Trophoblast cell (in vitro differentiated cells and primary cell): Measurements from ENCODE around the gene DUSP8.

Experiments used
- DNase-seq, 2 donors: peaks; one replicate each; pipeline ENCODE4 v3.0.0-alpha.2; 2016
- H2AFZ ChIP-seq: 2 replicates; pipeline ENCODE4 v1.6.1; 2013; ENCODE audit warnings: low read length, moderate library complexity, mild to moderate bottlenecking; ENCODE audit not compliant: insufficient read depth, poor library complexity
- H2AK5ac ChIP-seq: 2 replicates; pipeline ENCODE4 v1.6.1; 2013; ENCODE audit warnings: mild to moderate bottlenecking, low read length
- H2BK120ac ChIP-seq: 2 replicates; pipeline ENCODE4 v1.6.1; 2013; ENCODE audit warnings: low read length, mild to moderate bottlenecking, moderate library complexity; ENCODE audit not compliant: insufficient read depth, poor library complexity
- H2BK12ac ChIP-seq: 2 replicates; pipeline ENCODE4 v1.6.1; 2013; ENCODE audit warnings: mild to moderate bottlenecking, low read length, moderate library complexity
- H2BK5ac ChIP-seq: 2 replicates; pipeline ENCODE4 v1.6.1; 2013; ENCODE audit warnings: low read length, low read depth, moderate library complexity, mild to moderate bottlenecking; ENCODE audit not compliant: poor library complexity
- H3K14ac ChIP-seq: 2 replicates; pipeline ENCODE4 v1.6.1; 2013; ENCODE audit warnings: mild to moderate bottlenecking, low read length
- H3K18ac ChIP-seq: 2 replicates; pipeline ENCODE4 v1.6.1; 2013; ENCODE audit warnings: mild to moderate bottlenecking, low read length
- H3K23ac ChIP-seq: 2 replicates; pipeline ENCODE4 v1.6.1; 2013; ENCODE audit warnings: low read length
- H3K27ac ChIP-seq: 2 replicates; pipeline ENCODE4 v1.5.1; 2013; ENCODE audit warnings: low read depth, mild to moderate bottlenecking, inconsistent platforms, low read length, moderate library complexity
- H3K27me3 ChIP-seq: 2 replicates; pipeline ENCODE4 v1.6.1; 2013; ENCODE audit warnings: inconsistent platforms, mild to moderate bottlenecking, low read length, moderate library complexity; ENCODE audit not compliant: insufficient read depth
- H3K36me3 ChIP-seq, 2 experiments: 1 replicate in 1 of 2; 2 replicates in 1 of 2; pipeline ENCODE4 v1.6.1; 2013; ENCODE audit warnings: low read length in 2 of 2, mild to moderate bottlenecking in 2 of 2, moderate library complexity in 1 of 2; ENCODE audit not compliant: insufficient read depth in 2 of 2, control insufficient read depth in 1 of 2
- H3K4ac ChIP-seq: 2 replicates; pipeline ENCODE4 v1.6.1; 2013; ENCODE audit warnings: low read depth, mild to moderate bottlenecking, low read length, moderate library complexity
- H3K4me1 ChIP-seq, 2 experiments: 1 replicate in 1 of 2; 2 replicates in 1 of 2; pipeline ENCODE4 v1.6.1; 2013; ENCODE audit warnings: low read length in 2 of 2, mild to moderate bottlenecking in 2 of 2, moderate library complexity in 1 of 2; ENCODE audit not compliant: insufficient read depth in 2 of 2, control insufficient read depth in 1 of 2
- H3K4me2 ChIP-seq: 2 replicates; pipeline ENCODE4 v1.6.1; 2013; ENCODE audit warnings: inconsistent platforms, mild to moderate bottlenecking, low read length, moderate library complexity
- H3K4me3 ChIP-seq: 2 replicates; pipeline ENCODE4 v1.5.1; 2013; ENCODE audit warnings: mild to moderate bottlenecking, low read depth, low read length, inconsistent platforms
- H3K79me1 ChIP-seq: one replicate; pipeline ENCODE4 v1.6.1; 2013; ENCODE audit warnings: low read length
- H3K79me2 ChIP-seq: 2 replicates; pipeline ENCODE4 v1.6.1; 2013; ENCODE audit warnings: low read length, mild to moderate bottlenecking; ENCODE audit not compliant: control insufficient read depth, insufficient read depth, poor library complexity
- H3K9ac ChIP-seq: 2 replicates; pipeline ENCODE4 v1.6.1; 2013; ENCODE audit warnings: mild to moderate bottlenecking, low read length
- H3K9me3 ChIP-seq: 2 replicates; pipeline ENCODE4 v1.6.1; 2013; ENCODE audit warnings: low read depth, mild to moderate bottlenecking, control low read depth, inconsistent platforms, low read length; ENCODE audit not compliant: insufficient read depth
- H4K12ac ChIP-seq: 2 replicates; pipeline ENCODE4 v1.6.1; 2013; ENCODE audit warnings: low read depth, mild to moderate bottlenecking, low read length, moderate library complexity
- H4K8ac ChIP-seq: 2 replicates; pipeline ENCODE4 v1.6.1; 2013; ENCODE audit warnings: low read depth, mild to moderate bottlenecking, low read length, moderate library complexity
- H4K91ac ChIP-seq: one replicate; pipeline ENCODE4 v1.6.1; 2013; ENCODE audit warnings: low read depth, mild to moderate bottlenecking, low read length, moderate library complexity
- WGBS: extraction: QIAGEN DNeasy Blood & Tissue Kit; methylation state at CpG from one replicate; pipeline ENCODE4 v1.1.7; 2013; ENCODE audit warnings: missing lambda C conversion rate; ENCODE audit not compliant: insufficient read length, insufficient coverage; ENCODE audit errors: extremely low coverage; 5-methylcytosine and 5-hydroxymethylcytosine counted together

Gene DUSP8

DNA sequence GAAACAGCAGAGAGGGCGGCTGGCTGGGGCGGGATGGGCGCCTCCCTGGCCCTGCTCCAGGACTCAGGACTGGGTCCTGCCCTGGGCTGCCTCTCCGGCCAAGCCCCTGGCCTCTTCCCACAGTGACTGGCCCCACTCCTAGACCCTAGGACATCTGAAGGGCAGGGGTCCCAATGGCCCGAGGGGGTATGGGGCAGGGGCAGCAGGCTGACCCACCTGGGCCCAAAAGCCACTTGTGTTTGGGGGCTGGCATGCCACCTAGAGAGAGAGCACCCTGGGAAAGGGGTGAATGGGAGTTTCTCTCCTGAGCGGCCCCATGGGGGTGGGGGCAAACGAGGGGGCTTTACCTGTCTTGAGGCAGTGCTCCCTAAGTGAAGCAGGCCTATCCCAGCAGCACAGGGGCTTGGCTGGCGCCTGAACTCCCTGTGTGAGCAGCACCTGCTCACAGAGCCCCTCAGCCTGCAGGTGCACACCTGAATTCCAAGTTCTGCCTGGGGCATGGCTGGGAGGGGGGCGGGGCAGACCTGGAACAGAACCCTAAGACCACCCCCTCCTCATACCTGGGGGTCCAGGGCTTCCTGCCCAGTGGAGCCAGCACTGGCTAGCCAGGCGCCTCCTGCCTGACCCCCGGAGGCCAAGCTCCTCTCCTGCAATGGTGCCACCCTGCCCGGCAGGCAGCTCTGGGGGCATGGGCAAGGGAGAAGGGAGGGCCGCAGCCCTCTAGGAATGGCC, 16.9 kb downstream of the DUSP8 start:
- Histone ChIP-seq H3K4me3 (no peak overlapping the region), H2BK120ac (no peak overlapping the region), H3K14ac (no peak overlapping the region), H3K4me2 (no peak overlapping the region), H4K91ac (no peak overlapping the region), H3K36me3 (peaks cover 37 to 40% of the 10 kb centered on the region in 2 experiments), H3K18ac (no peak overlapping the region), H3K27ac (no peak overlapping the region), H4K8ac (no peak overlapping the region), H3K4me1 (peaks cover 2 to 4% of the 10 kb centered on the region in 2 experiments), H2BK5ac (no peak overlapping the region), H3K79me2 (no peaks in the 10 kb centered on the region), H3K79me1 (no peaks in the 10 kb centered on the region), H3K9me3 (peaks cover 5% of the 10 kb centered on the region), H4K12ac (no peak overlapping the region), H3K23ac (no peak overlapping the region), H3K4ac (no peak overlapping the region), H2BK12ac (no peak overlapping the region), H3K9ac (no peak overlapping the region), H2AK5ac (no peak overlapping the region), H2AFZ (no peak overlapping the region), H3K27me3 (no peaks in the 10 kb centered on the region)
- no CpG with 5 or more reads among the region's 13 CpGs for WGBS
- DNase-seq = no peak

DNA sequence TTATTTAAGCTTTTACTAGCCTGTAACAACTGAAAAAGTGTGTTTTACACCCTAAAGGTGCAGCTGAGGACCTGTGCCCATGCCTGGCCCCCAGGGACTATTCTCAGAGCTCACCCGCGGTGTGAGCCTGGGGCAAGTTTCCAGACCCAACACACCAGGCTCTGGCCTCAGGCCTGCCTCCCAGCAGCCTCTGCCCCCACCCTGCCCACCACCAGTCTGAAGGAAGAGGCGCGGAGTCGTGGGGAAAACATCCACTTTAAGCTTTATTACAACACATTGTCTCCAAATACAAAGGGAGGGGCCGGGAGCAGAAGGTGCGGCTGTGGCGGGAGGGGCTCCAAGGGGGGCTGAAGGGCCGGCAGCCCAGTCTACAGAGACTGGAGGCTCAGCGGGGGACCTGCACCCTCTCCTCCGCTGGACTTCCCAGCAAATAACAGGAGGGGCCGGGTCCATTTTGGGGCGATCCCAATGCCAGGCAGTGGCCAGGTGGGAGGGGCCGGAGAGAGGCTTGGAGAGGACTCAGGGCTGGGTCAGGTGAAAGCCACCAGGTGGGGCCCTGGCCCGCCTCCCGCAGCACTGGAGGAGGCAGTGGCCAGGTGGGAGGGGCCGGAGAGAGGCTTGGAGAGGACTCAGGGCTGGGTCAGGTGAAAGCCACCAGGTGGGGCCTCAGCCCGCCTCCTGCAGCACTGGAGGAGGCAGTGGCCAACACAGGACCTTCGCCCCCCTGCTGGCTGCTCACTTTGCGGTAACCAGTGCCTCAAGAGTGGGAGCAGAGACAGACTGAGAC, 18.1 kb downstream of the DUSP8 start:
- Histone ChIP-seq H3K36me3 (peaks cover 26 to 28% of the 10 kb centered on the region in 2 experiments), H3K27me3 (peaks cover 5% of the 10 kb centered on the region), H3K79me1 (no peaks in the 10 kb centered on the region), H3K18ac (no peak overlapping the region), H3K79me2 (no peaks in the 10 kb centered on the region), H3K9ac (no peak overlapping the region), H3K4ac (no peak overlapping the region), H2BK5ac (no peak overlapping the region), H3K27ac (no peak overlapping the region), H3K14ac (no peak overlapping the region), H4K91ac (no peak overlapping the region), H2BK120ac (no peak overlapping the region), H3K4me1 (peaks cover 2 to 4% of the 10 kb centered on the region in 2 experiments), H3K4me2 (no peak overlapping the region), H2AFZ (no peak overlapping the region), H2BK12ac (no peak overlapping the region), H3K4me3 (no peak overlapping the region), H3K23ac (no peak overlapping the region), H4K12ac (no peak overlapping the region), H2AK5ac (no peak overlapping the region), H3K9me3 (peaks cover 7% of the 10 kb centered on the region), H4K8ac (no peak overlapping the region)
- WGBS = no CpG with 5 or more reads among the region's 20 CpGs
- no peak for DNase-seq

DNA sequence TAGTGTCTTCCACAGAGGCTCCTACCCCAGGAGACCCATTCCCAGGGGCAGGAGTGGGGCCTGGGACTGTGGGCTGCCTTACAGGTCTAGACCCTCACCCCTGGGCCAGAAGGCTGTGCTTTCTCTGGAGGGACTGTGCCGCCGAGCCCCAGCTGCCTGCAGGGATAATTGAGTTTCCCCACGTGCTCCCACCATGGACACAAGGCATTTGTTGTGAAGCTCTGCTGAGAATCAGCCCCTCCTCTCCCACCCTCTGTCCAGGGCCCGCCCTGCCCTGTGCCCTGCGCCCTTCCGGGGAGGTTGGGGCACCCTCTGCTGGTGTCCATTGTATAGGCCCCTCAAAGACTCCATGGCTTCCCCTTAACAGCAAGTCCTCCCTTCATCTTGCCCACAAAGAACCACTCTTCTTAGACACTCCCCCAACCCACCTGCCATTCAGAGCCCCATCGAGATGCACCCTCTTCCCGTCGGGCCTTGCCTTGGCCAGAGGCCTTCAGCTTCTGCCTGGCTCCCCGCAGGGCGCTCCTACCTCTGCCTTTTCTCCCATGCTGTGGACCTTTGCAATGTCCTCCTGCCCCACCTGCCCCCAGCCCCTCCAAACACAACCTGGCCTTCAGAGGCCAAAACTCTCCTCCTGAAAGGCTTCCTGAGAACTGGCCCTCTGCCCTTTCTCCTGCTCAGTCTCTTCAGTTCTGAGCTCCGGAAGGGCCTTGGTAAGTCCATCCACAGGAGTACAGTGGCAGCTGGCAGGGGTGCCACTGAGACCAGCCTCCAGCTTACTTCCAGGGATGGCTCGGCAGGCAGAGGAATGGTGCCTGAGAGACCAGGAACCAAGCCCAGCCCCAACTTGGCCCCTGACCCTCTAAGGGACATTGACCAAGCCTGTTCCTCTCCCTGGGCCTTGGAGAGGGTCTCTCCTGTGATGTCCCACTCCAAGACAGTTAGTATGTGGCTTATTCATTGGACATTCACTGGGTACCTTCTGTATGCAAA, 22.4 kb downstream of the DUSP8 start:
- H2BK120ac ChIP-seq = no peak overlapping the region
- no peaks in the 10 kb centered on the region for H3K79me2 ChIP-seq
- no peaks in the 10 kb centered on the region for H3K79me1 ChIP-seq
- WGBS = no CpG with 5 or more reads among the region's 13 CpGs
- H2BK5ac ChIP-seq = no peak overlapping the region
- H4K12ac ChIP-seq = no peak overlapping the region
- no peak overlapping the region for H4K8ac ChIP-seq
- H3K23ac ChIP-seq = no peak overlapping the region
- H3K36me3 ChIP-seq = no peaks in the 10 kb centered on the region
- no peak overlapping the region for H2AK5ac ChIP-seq
- peaks cover 9 to 14% of the 10 kb centered on the region in 2 experiments for H3K4me1 ChIP-seq
- H3K4me3 ChIP-seq = no peak overlapping the region
- H2AFZ ChIP-seq = no peak overlapping the region
- H3K18ac ChIP-seq = no peak overlapping the region
- H3K4ac ChIP-seq = no peak overlapping the region
- no peak overlapping the region for H4K91ac ChIP-seq
- peaks cover 10% of the 10 kb centered on the region for H3K9me3 ChIP-seq
- no peak overlapping the region for H3K27ac ChIP-seq
- H3K4me2 ChIP-seq = no peak overlapping the region
- no peak overlapping the region for H2BK12ac ChIP-seq
- H3K14ac ChIP-seq = no peak overlapping the region
- DNase-seq = no peak
- H3K27me3 ChIP-seq = peaks cover 40% of the 10 kb centered on the region
- no peak overlapping the region for H3K9ac ChIP-seq
